BE2C (cell line): ENCODE measurements around the gene SRBD1.

Experiments
- DNase-seq: peaks from one replicate; pipeline ENCODE4 v3.0.0-alpha.2; 2020
- H3K27me3 ChIP-seq: fragments of 250-450 bp; sonication (Bioruptor Pico); 2 replicates; pipeline ENCODE4 v1.5.1; 2020; ENCODE audit warnings: mild to moderate bottlenecking
- H3K36me3 ChIP-seq: fragments of 250-450 bp; sonication (Bioruptor Pico); 2 replicates; pipeline ENCODE4 v1.5.1; 2020; ENCODE audit warnings: mild to moderate bottlenecking
- H3K4me1 ChIP-seq: fragments of 250-450 bp; sonication (Bioruptor Pico); 2 replicates; pipeline ENCODE4 v1.5.1; 2020
- H3K4me3 ChIP-seq: 2 replicates; pipeline ENCODE4 v1.5.1; 2011; ENCODE audit warnings: low read depth, low read length
- H3K9me3 ChIP-seq: fragments of 250-450 bp; sonication (Bioruptor Pico); 2 replicates; pipeline ENCODE4 v1.5.1; 2020
- CTCF ChIP-seq: IDR thresholded peaks from 2 replicates; pipeline ENCODE4 v1.5.1; 2012; ENCODE audit warnings: mild to moderate bottlenecking, low read depth, low read length

SRBD1 gene

GRCh38 chr2:45571940-45572339 is 39.1 kb downstream of the SRBD1 start:
- no peak for TF ChIP-seq CTCF
- DNase-seq = no peak
- Histone ChIP-seq H3K36me3 (peaks cover 23% of the 10 kb centered on the region), H3K27me3 (no peaks in the 10 kb centered on the region), H3K4me3 (no peak overlapping the region), H3K9me3 (no peaks in the 10 kb centered on the region), H3K4me1 (peaks cover 11% of the 10 kb centered on the region)

GRCh38 chr2:45570671-45571334 is 40.3 kb downstream of the SRBD1 start:
- no peak for DNase-seq
- H3K36me3 ChIP-seq = peaks cover 23% of the 10 kb centered on the region
- no peaks in the 10 kb centered on the region for H3K27me3 ChIP-seq
- peaks cover 11% of the 10 kb centered on the region for H3K4me1 ChIP-seq
- no peaks in the 10 kb centered on the region for H3K9me3 ChIP-seq
- H3K4me3 ChIP-seq = no peak overlapping the region
- no peak for TF ChIP-seq CTCF

GRCh38 chr2:45568935-45569334 is 42.1 kb downstream of the SRBD1 start:
- H3K36me3 ChIP-seq = peaks cover 23% of the 10 kb centered on the region
- TF ChIP-seq CTCF = no peak
- no peaks in the 10 kb centered on the region for H3K9me3 ChIP-seq
- DNase-seq = no peak
- peaks cover 2% of the 10 kb centered on the region for H3K4me1 ChIP-seq
- H3K27me3 ChIP-seq = no peaks in the 10 kb centered on the region
- no peak overlapping the region for H3K4me3 ChIP-seq

GRCh38 chr2:45567974-45568789 is 42.9 kb downstream of the SRBD1 start:
- Histone ChIP-seq H3K36me3 (peaks cover 22% of the 10 kb centered on the region), H3K9me3 (no peaks in the 10 kb centered on the region), H3K4me1 (no peaks in the 10 kb centered on the region; the same call in 1 of the 2 replicates), H3K27me3 (no peaks in the 10 kb centered on the region), H3K4me3 (no peak overlapping the region)
- DNase-seq = no peak
- TF ChIP-seq CTCF = no peak

GRCh38 chr2:45567288-45567963 is 43.6 kb downstream of the SRBD1 start:
- Histone ChIP-seq H3K9me3 (no peaks in the 10 kb centered on the region), H3K4me3 (no peak overlapping the region), H3K36me3 (peaks cover 16% of the 10 kb centered on the region), H3K4me1 (no peaks in the 10 kb centered on the region; the same call in 1 of the 2 replicates), H3K27me3 (no peaks in the 10 kb centered on the region)
- no peak for DNase-seq
- TF ChIP-seq CTCF = no peak
